Right kidney (tissue), 9 donors: ENCODE measurements around the gene OR4C45.
"Not testable (repeated sequence)": the region's sequence is repeated elsewhere in the genome, so short reads cannot be mapped to it uniquely, and the experiment has no call there.

Source experiments
- DNase-seq: peaks from one replicate; pipeline ENCODE4 v3.0.0-alpha.2; 2016
- long read RNA-seq, 8 donors: transcript quantifications; one replicate each; lab custom pipeline, GENCODE V29; 2026

Gene OR4C45
- long read RNA-seq, donor 1, result 0 reads
- long read RNA-seq, donor 2, result 0 reads
- long read RNA-seq, donor 3, result 0 reads
- long read RNA-seq, donor 4, result 0 reads
- long read RNA-seq, donor 5, result 0 reads
- long read RNA-seq, donor 6, result 0 reads
- long read RNA-seq, donor 7, result 0 reads
- long read RNA-seq, donor 8, result 0 reads

- no peak for DNase-seq
Observed at GRCh38 chr11:50032574-50032973, at the start of gene OR4C45. TSS of gene OR4C45 (plus strand) at chr11:50032874.

- DNase-seq, result no peak
Observed at GRCh38 chr11:49995565-49995964, 37.1 kb upstream of the OR4C45 start.

- no peak for DNase-seq
Observed at GRCh38 chr11:50030193-50030592, 2.5 kb upstream of the OR4C45 start.

- not testable (repeated sequence) for DNase-seq
Observed at GRCh38 chr11:50036239-50036638, 3.6 kb downstream of the OR4C45 start.

GRCh38 chr11:50037251-50037650, 4.6 kb downstream of the OR4C45 start:
- no peak for DNase-seq

- no peak for DNase-seq
Observed at GRCh38 chr11:50044647-50045046, 12.0 kb downstream of the OR4C45 start.

GRCh38 chr11:50063056-50063455, 30.4 kb downstream of the OR4C45 start:
- not testable (repeated sequence) for DNase-seq

GRCh38 chr11:50070389-50070788, 37.7 kb downstream of the OR4C45 start:
- no peak for DNase-seq

- no peak for DNase-seq
Observed at GRCh38 chr11:50071584-50072225, 39.0 kb downstream of the OR4C45 start.

- no peak for DNase-seq
Observed at GRCh38 chr11:50072226-50073112, 39.8 kb downstream of the OR4C45 start.

- DNase-seq, result no peak
Observed at GRCh38 chr11:50073113-50074105, 40.7 kb downstream of the OR4C45 start.

GRCh38 chr11:50074161-50074560, 41.5 kb downstream of the OR4C45 start:
- DNase-seq, result no peak

- DNase-seq, result no peak
Observed at GRCh38 chr11:50075856-50076255, 43.2 kb downstream of the OR4C45 start.

GRCh38 chr11:50077526-50077925, 44.9 kb downstream of the OR4C45 start:
- DNase-seq, result no peak

- no peak for DNase-seq
Observed at GRCh38 chr11:50078001-50078400, 45.3 kb downstream of the OR4C45 start.

- not testable (repeated sequence) for DNase-seq
Observed at GRCh38 chr11:50078946-50079345, 46.3 kb downstream of the OR4C45 start.

GRCh38 chr11:50080256-50080655, 47.6 kb downstream of the OR4C45 start:
- DNase-seq, result no peak
